Left ventricle myocardium inferior (tissue), 1 donor: ENCODE results near the gene ACVR1. TPM values are rescaled to one million over a fixed set of nuclear protein-coding genes. Genes with fewer than 3 reads are reported as not detected.

ENCODE experiments used
- DNase-seq: peaks from one replicate; pipeline ENCODE4 v3.0.0-alpha.2; 2020
- H3K27ac ChIP-seq: fragments of 200-600 bp; replicated peaks from 2 replicates; pipeline ENCODE4 v1.8.0; 2021
- H3K27me3 ChIP-seq: fragments of 200-600 bp; 2 replicates; pipeline ENCODE4 v1.8.0; 2021; ENCODE audit warnings: low read depth
- H3K36me3 ChIP-seq: fragments of 200-600 bp; 2 replicates; pipeline ENCODE4 v1.8.0; 2021
- H3K4me1 ChIP-seq: fragments of 200-600 bp; 2 replicates; pipeline ENCODE4 v1.8.0; 2021
- H3K4me3 ChIP-seq: fragments of 200-600 bp; 2 replicates; pipeline ENCODE4 v1.8.0; 2021; ENCODE audit warnings: mild to moderate bottlenecking, moderate library complexity
- H3K9me3 ChIP-seq: fragments of 200-600 bp; replicated peaks from 2 replicates; pipeline ENCODE4 v1.8.0; 2021
- CTCF ChIP-seq: fragments of 200-600 bp; IDR thresholded peaks from 2 replicates; pipeline ENCODE4 v1.8.0; 2021; ENCODE audit warnings: antibody characterized with exemption, mild to moderate bottlenecking, borderline replicate concordance
- intact Hi-C: fragments of 100-400 bp; cut with micrococcal nuclease; formaldehyde crosslinking; loops from one replicate; pipeline ENCODE4 v1.11.0; 2022
- total RNA-seq: library from RNA; stranded (reverse); fragmentation: NEBNext Ultra II Directional; extraction: Animal tissue kit (Norgen Biotek cat#: 25700); gene quantifications from one replicate; pipeline ENCODE4 v1.2.1, GENCODE V29; 2021
- donor health status: DM: no; HTN: yes; CAD: no; lungs with severe emphysema.

Gene ACVR1
- total RNA-seq, 1 donor from 2014 or later: 30.6 TPM

- Histone ChIP-seq H3K4me1 (peaks cover 76% of the 10 kb centered on the region), H3K9me3 (no peaks in the 10 kb centered on the region), H3K4me3 (no peak overlapping the region), H3K27me3 (no peaks in the 10 kb centered on the region), H3K36me3 (no peaks in the 10 kb centered on the region), H3K27ac (no peak overlapping the region)
- TF ChIP-seq CTCF: no peak
- intact Hi-C loops: loop anchor here (5.0 kb wide), 1 partner anchor 48 kb away; no protein-coding TSS in a partner anchor
- no peak for DNase-seq
Observed at GRCh38 chr2:157835006-157835405, 41.1 kb downstream of the ACVR1 start.

GRCh38 chr2:157833721-157834120 is 42.4 kb downstream of the ACVR1 start:
- no peak overlapping the region for H3K27ac ChIP-seq
- H3K36me3 ChIP-seq: no peaks in the 10 kb centered on the region
- no peaks in the 10 kb centered on the region for H3K9me3 ChIP-seq
- intact Hi-C loops: no loop called here
- TF ChIP-seq CTCF: no peak
- no peak overlapping the region for H3K4me3 ChIP-seq
- no peaks in the 10 kb centered on the region for H3K27me3 ChIP-seq
- DNase-seq: no peak
- peaks cover 65% of the 10 kb centered on the region for H3K4me1 ChIP-seq

- Histone ChIP-seq H3K27me3 (no peaks in the 10 kb centered on the region), H3K9me3 (no peaks in the 10 kb centered on the region), H3K4me1 (peaks cover 47% of the 10 kb centered on the region), H3K4me3 (peak overlapping the region; percentile 13), H3K27ac (peak overlapping the region; percentile 73), H3K36me3 (no peaks in the 10 kb centered on the region)
- intact Hi-C loops: no loop called here
- no peak for DNase-seq
- TF ChIP-seq CTCF: no peak
Observed at GRCh38 chr2:157831573-157832315, 44.4 kb downstream of the ACVR1 start.

- H3K9me3 ChIP-seq: no peaks in the 10 kb centered on the region
- no peaks in the 10 kb centered on the region for H3K27me3 ChIP-seq
- DNase-seq: no peak
- no peak for TF ChIP-seq CTCF
- peak overlapping the region; percentile 13 for H3K4me3 ChIP-seq
- H3K27ac ChIP-seq: peak overlapping the region; percentile 73
- intact Hi-C loops: no loop called here
- H3K4me1 ChIP-seq: peaks cover 40% of the 10 kb centered on the region
- no peaks in the 10 kb centered on the region for H3K36me3 ChIP-seq
Observed at GRCh38 chr2:157830696-157831570, 45.2 kb downstream of the ACVR1 start.

GRCh38 chr2:157830266-157830665 is 45.9 kb downstream of the ACVR1 start:
- H3K27me3 ChIP-seq: no peaks in the 10 kb centered on the region
- no peaks in the 10 kb centered on the region for H3K9me3 ChIP-seq
- DNase-seq: no peak
- H3K4me3 ChIP-seq: no peak overlapping the region
- peaks cover 40% of the 10 kb centered on the region for H3K4me1 ChIP-seq
- intact Hi-C loops: no loop called here
- no peaks in the 10 kb centered on the region for H3K36me3 ChIP-seq
- no peak for TF ChIP-seq CTCF
- peak overlapping the region; percentile 73 for H3K27ac ChIP-seq
